ENCODE data around the gene TFR2.
"Not testable (repeated sequence)": the region's sequence is repeated elsewhere in the genome, so short reads cannot be mapped to it uniquely, and the experiment has no call there.

TFR2 gene

DNA sequence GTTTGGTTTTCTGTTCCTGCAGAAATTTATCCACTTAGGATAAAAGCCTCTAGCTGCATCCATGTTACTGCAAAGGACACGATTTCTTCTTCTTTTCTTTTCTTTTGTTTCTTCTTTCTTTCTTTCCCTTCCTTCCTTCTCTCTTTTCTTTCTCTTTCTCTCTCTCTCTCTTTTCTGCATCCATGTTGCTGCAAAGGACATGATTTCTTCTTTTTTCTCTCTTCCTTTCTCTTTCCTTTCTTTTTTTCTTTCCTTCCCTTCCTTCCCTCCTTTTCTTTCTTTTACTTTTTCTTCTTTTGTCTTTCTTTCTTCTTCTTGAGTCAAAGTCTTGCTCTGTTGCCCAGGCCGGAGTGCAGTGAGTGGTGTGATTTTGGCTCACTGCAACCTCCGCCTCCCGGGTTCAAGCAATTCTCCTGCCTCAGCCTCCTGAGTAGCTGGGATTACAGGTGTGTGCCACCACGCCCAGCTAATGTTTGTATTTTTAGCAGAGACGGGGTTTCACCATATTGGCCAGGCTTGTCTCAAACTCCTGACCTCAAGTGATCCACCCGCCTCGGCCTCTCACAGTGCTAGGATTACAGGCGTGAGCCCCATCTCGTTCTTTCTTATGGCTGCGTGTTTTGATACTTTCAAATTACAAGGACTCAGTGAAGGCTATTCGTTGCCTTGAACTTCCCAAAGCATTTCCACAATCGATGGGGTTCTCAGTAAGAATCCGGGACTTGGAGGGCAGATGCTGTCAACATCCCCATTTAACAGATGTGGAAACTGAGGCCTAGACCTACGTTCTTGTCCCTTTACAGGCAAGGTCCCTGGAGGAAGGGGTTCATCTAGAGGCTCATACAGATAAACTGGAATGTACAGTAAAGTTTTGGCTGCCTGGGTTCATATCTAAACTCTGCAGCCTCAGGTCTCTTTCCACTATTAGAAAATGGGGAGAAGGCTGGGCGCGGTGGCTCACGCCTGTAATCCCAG lies 30.3 kb upstream of the TFR2 start:
- H3K27me3 ChIP-seq (ENCODE audit: low read length) = no peaks in the 10 kb centered on the region
- H2AFZ ChIP-seq (ENCODE audit: low read depth, low read length, severe bottlenecking) = no peak overlapping the region
- H3K79me2 ChIP-seq (ENCODE audit: insufficient read depth, low read length) = peaks cover 13% of the 10 kb centered on the region
- no peaks in the 10 kb centered on the region for H3K9me2 ChIP-seq (replicated peaks; ENCODE audit: insufficient read depth, low read length)
- no peak overlapping the region for H3K4me2 ChIP-seq (ENCODE audit: low read depth, low read length, poor library complexity, severe bottlenecking)
- H3K9ac ChIP-seq (ENCODE audit: low read length) = no peak overlapping the region
- peaks cover 10% of the 10 kb centered on the region for H3F3A ChIP-seq (ENCODE audit: insufficient read depth)
- no peak overlapping the region for H3K4me3 ChIP-seq (ENCODE audit: insufficient read depth, low read length, poor library complexity, severe bottlenecking)
- TF ChIP-seq, protein P1, sequence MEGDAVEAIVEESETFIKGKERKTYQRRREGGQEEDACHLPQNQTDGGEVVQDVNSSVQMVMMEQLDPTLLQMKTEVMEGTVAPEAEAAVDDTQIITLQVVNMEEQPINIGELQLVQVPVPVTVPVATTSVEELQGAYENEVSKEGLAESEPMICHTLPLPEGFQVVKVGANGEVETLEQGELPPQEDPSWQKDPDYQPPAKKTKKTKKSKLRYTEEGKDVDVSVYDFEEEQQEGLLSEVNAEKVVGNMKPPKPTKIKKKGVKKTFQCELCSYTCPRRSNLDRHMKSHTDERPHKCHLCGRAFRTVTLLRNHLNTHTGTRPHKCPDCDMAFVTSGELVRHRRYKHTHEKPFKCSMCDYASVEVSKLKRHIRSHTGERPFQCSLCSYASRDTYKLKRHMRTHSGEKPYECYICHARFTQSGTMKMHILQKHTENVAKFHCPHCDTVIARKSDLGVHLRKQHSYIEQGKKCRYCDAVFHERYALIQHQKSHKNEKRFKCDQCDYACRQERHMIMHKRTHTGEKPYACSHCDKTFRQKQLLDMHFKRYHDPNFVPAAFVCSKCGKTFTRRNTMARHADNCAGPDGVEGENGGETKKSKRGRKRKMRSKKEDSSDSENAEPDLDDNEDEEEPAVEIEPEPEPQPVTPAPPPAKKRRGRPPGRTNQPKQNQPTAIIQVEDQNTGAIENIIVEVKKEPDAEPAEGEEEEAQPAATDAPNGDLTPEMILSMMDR (IDR thresholded peaks at IDR 0.05; ENCODE audit: insufficient read depth, low read length, poor library complexity, severe bottlenecking) = no peak
- TF ChIP-seq EZH2phosphoT487 (conservative IDR thresholded peaks at IDR 0.05; ENCODE audit: low read length) = no peak
- H3K9me3 ChIP-seq (ENCODE audit: insufficient read depth, low read length) = no peaks in the 10 kb centered on the region
- H3K36me3 ChIP-seq (ENCODE audit: low read length) = no peaks in the 10 kb centered on the region
- no peak overlapping the region for H3K27ac ChIP-seq (ENCODE audit: low read depth, low read length)
- H4K20me1 ChIP-seq (ENCODE audit: low read depth, low read length) = no peaks in the 10 kb centered on the region; the same call in 1 of the 2 replicates

DNA sequence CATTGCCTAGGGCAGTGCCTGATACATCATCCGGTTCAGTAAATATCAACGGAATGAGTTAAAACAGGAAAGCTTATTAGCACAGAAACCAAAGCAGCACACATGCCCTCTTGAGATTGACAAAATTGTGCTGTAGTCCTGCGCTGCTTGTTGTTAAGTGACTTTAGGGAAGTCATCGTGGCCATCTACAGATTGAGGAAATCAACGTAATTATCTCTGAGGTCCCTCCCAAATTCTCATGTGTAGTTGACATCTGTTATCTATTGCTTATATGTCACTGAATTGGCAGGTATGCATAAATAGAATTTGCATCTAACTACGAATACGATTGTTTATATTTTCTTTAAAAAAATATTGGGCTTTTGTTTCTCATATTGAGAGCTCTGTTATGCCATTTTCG lies 28.7 kb upstream of the TFR2 start:
- TF ChIP-seq, protein P1 (IDR thresholded peaks at IDR 0.05; ENCODE audit: insufficient read depth, low read length, poor library complexity, severe bottlenecking) = no peak
- no peak for TF ChIP-seq EZH2phosphoT487 (conservative IDR thresholded peaks at IDR 0.05; ENCODE audit: low read length)
- no peak overlapping the region for H2AFZ ChIP-seq (ENCODE audit: low read depth, low read length, severe bottlenecking)

DNA sequence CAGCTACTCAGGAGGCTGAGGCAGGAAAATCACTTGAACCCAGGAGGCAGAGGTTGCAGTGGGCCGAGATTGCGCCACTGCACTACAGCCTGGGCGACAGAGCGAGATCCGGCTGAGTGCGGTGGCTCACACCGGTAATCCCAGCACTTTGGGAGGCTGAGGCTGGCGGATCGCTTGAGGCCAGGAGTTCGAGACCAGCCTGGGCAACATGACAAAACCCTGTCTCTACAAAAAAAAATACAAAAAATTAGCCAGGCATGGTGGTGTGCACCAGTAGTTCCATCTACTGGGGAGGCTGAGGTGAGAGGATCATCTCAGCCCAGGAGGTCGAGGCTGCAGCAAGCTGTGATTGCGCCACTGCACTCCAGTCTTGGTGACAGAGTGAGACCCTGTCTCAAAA lies 27.8 kb upstream of the TFR2 start:
- H3K27ac ChIP-seq (ENCODE audit: low read depth, low read length); H3K9me2 ChIP-seq (replicated peaks; ENCODE audit: insufficient read depth, low read length); H3K9me3 ChIP-seq (ENCODE audit: insufficient read depth, low read length); H3K79me2 ChIP-seq (ENCODE audit: insufficient read depth, low read length); H3K36me3 ChIP-seq (ENCODE audit: low read length); H3K4me2 ChIP-seq (ENCODE audit: low read depth, low read length, poor library complexity, severe bottlenecking); H3K9ac ChIP-seq (ENCODE audit: low read length); H3K4me3 ChIP-seq (ENCODE audit: insufficient read depth, low read length, poor library complexity, severe bottlenecking); H4K20me1 ChIP-seq (ENCODE audit: low read depth, low read length); H3F3A ChIP-seq (ENCODE audit: insufficient read depth); H3K27me3 ChIP-seq (ENCODE audit: low read length); H2AFZ ChIP-seq (ENCODE audit: low read depth, low read length, severe bottlenecking): not testable (repeated sequence)

More for the DNA sequence above, 28.7 kb upstream of the TFR2 start:
- H3K9ac ChIP-seq (ENCODE audit: low read length) = no peak overlapping the region
- H3K27me3 ChIP-seq (ENCODE audit: low read length) = no peaks in the 10 kb centered on the region
- no peak overlapping the region for H3K4me3 ChIP-seq (ENCODE audit: insufficient read depth, low read length, poor library complexity, severe bottlenecking)
- no peaks in the 10 kb centered on the region for H4K20me1 ChIP-seq (ENCODE audit: low read depth, low read length)
- H3F3A ChIP-seq (ENCODE audit: insufficient read depth) = 0 out of 2 replicates have a peak, but pooled peaks cover 6% of the 10 kb centered on the region
- H3K27ac ChIP-seq (ENCODE audit: low read depth, low read length) = no peak overlapping the region
- H3K9me2 ChIP-seq (replicated peaks; ENCODE audit: insufficient read depth, low read length) = no peaks in the 10 kb centered on the region
- H3K36me3 ChIP-seq (ENCODE audit: low read length) = no peaks in the 10 kb centered on the region
- H3K9me3 ChIP-seq (ENCODE audit: insufficient read depth, low read length) = no peaks in the 10 kb centered on the region
- H3K79me2 ChIP-seq (ENCODE audit: insufficient read depth, low read length) = peaks cover 8% of the 10 kb centered on the region
- H3K4me2 ChIP-seq (ENCODE audit: low read depth, low read length, poor library complexity, severe bottlenecking) = no peak overlapping the region

DNA sequence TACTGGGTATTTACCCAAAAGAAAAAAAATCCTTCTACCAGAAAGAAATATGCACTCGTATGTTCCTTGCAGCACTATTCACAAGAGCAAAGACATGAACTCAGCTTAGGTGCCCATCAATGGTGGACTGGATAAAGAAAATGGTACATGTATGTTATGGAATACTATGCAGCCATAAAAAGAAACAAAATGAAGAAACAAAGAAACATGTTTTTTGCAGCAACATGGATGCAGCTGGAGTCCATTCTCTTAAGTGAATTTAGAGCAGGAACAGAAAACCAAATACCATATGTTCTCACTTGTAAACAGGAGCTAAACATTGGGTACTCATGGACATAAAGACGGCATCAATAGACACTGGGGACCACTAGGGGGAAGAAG lies 26.7 kb upstream of the TFR2 start:
- H2AFZ ChIP-seq (ENCODE audit: low read depth, low read length, severe bottlenecking) = no peak overlapping the region
- TF ChIP-seq EZH2phosphoT487 (conservative IDR thresholded peaks at IDR 0.05; ENCODE audit: low read length) = no peak
- TF ChIP-seq, protein P1 (IDR thresholded peaks at IDR 0.05; ENCODE audit: insufficient read depth, low read length, poor library complexity, severe bottlenecking) = no peak
- no peak overlapping the region for H3K9ac ChIP-seq (ENCODE audit: low read length)
- no peaks in the 10 kb centered on the region for H4K20me1 ChIP-seq (ENCODE audit: low read depth, low read length)
- no peaks in the 10 kb centered on the region for H3K27me3 ChIP-seq (ENCODE audit: low read length)
- H3K4me2 ChIP-seq (ENCODE audit: low read depth, low read length, poor library complexity, severe bottlenecking) = no peak overlapping the region
- no peaks in the 10 kb centered on the region for H3K9me3 ChIP-seq (ENCODE audit: insufficient read depth, low read length)
- no peaks in the 10 kb centered on the region for H3K36me3 ChIP-seq (ENCODE audit: low read length)
- no peaks in the 10 kb centered on the region for H3K9me2 ChIP-seq (replicated peaks; ENCODE audit: insufficient read depth, low read length)
- H3K27ac ChIP-seq (ENCODE audit: low read depth, low read length) = no peak overlapping the region
- H3K79me2 ChIP-seq (ENCODE audit: insufficient read depth, low read length) = no peaks in the 10 kb centered on the region
- no peak overlapping the region for H3K4me3 ChIP-seq (ENCODE audit: insufficient read depth, low read length, poor library complexity, severe bottlenecking)
- 0 out of 2 replicates have a peak, but pooled peaks cover 6% of the 10 kb centered on the region for H3F3A ChIP-seq (ENCODE audit: insufficient read depth)

All from SU-DHL-6 (cell line).